Measurements from ENCODE around the gene RELN.

The RELN gene

GRCh38 chr7:103889451-103889850 is 100.0 kb downstream of the RELN start:
- no peak for DNase-seq

GRCh38 chr7:103888603-103889153 is 100.8 kb downstream of the RELN start:
- DNase-seq = no peak

- no peak for DNase-seq
Observed at GRCh38 chr7:103887853-103888602, 101.4 kb downstream of the RELN start.

DNA sequence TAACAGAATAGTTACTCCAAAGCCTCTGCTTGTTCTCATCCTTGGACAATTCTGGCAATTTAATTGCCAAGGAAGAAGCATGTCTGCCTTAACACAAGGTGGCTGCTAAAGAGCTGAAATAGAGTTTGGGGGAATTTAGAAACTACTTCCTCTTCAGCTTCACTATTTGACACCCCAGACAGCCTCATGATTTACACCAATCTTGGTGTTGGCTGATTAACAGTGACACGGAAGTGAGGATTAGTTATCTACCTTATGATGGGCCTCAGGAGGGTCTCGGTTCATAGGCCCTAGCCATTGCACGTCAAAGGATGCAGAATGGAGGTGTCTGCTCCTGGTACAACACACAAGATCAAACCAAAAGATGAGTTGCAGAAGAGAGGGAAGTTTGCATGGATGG is 102.4 kb downstream of the RELN start:
- DNase-seq = no peak

DNA sequence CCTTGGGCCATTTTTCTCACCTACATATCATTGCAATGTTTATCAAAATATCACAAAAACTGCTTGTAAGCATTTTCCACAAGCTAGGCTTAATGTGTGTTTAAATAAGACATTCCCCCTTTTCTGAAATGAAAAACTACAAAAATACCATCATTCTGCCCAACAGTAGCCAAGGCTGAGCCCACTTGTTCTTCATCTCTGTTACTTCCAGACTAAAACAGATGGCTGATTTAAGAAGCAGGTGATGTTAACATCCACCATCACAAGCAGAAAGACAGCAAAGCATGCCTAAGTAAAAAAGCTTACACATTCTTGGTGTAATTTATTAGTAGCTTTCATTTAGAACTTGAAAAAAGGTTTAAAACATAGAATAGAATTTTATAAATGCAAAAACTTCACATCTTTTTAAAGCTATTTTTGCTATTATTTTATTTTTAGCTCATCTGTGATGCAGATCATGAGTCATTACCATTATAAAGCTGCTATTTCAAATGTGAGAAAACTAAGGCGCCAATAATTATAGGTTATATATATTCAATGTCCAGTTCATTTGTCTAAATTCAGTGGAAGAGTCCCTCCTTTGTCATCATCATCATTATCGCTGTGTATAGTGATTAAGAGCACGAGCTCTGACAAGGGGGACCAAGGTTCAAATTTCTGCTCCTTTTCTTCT is 109.4 kb downstream of the RELN start:
- DNase-seq = no peak

DNA sequence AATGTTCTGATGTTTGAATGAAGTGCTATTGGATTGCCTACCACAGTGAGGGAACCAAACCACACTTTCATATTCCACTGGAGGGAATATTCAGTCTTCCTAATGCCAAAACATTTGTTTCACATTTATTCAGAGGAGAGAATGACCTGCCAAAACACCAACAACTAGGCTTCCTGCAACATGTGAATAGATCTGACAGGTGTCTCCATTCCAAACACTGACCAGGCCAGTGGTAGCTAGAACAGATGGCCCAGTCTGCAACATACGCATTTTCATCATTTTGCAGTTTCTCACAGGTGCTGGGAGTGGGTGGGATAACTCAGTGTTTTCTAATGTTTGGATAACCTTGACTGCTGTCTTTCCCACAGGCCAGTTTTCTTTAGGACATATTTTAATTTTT is 110.0 kb downstream of the RELN start:
- DNase-seq = no peak

DNA sequence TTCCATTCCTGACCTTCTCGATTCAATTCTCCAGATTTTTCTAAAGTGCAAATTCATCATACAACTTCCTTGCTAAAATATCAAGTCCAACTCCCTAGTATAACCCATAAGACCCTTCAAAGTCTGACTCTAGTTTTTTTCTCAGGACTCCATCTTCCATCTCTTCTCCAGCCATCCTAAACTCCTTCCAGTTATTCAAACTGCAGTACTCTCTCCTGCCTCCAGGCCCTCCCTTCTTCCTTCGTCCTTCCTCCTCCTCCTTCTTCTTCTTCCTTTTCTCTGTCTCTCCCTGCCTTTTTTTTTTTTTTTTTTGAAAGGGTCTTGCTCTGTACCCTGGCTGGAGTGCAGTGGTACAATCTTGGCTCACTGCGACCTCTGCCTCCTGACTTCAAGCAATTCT is 111.9 kb downstream of the RELN start:
- DNase-seq = no peak

- DNase-seq = no peak
Observed at GRCh38 chr7:103875718-103876117, 113.7 kb downstream of the RELN start.

GRCh38 chr7:103871473-103871872 is 118.0 kb downstream of the RELN start:
- DNase-seq = no peak

DNA sequence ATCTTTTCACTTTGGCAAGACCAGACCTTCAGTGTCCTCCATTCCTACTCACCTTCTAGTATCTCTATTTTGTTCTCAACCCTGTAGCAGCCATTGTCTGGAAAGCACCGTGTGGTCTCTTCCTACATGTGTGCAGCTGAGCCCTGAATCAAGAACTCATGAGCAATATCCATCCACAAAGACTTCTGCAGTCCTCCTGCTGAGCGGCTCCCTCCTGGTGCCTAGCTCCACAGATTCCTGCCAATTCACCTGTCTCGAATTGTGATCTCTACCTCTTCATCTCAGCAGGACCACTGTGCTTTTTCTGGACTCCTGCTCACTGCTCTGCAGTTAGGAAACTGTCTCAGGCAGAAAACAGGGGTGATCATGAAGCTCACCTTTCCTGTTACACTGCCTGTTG is 118.8 kb downstream of the RELN start:
- no peak for DNase-seq

DNA sequence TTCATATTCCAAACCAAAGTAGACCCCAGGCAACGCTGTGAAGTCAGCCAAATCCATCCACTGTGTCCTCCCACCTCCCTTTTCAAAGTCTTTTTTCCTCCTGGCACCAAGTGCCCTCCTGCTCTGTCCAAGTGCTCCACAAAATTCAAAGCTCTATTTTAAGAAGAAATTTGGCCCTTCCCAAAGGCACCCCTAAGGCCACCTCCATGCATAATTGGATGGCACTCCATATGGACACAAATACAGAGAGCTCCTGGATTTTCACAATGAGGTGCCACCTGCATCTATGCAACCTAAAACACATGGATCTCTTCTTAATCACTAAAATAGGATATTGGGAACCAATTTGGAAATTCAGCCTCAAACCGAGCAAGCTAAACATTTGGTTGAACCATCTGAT is 121.6 kb downstream of the RELN start:
- DNase-seq = no peak

DNA sequence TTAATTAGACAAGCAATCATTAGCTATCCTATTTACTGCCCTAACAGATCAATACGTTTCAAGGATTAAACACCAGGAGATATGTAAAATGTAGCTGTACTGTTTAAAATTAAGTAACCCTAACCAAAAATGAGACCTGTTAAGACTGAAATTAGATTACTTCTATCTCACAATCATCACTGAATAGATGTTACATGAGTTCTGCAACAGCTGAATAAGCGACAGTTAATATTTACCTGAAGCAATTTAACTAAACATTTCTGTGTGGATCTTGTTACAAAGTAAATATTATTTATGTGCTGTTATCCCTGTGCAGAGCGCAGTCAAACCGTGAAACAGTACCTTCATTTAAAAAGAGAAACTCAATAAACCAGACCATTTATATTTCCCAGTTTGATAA is 122.5 kb downstream of the RELN start:
- DNase-seq = no peak

DNA sequence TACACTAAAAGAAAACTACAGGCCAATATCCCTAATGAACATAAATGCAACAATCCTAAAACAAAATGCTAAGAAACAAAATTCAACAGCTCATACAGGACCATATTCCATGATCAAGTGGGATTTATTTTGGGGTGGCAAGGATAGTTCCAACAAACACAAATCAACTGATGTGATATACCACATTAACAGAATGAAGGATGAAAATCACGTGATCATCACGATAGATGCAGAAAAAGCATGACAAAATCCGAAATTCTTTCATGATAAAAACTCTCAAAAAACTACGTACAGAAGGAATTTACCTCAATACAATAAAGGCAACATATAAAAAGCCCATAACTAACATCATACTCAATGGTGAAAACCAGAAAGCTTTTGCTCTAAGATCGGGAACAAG is 124.0 kb downstream of the RELN start:
- DNase-seq = no peak

DNA sequence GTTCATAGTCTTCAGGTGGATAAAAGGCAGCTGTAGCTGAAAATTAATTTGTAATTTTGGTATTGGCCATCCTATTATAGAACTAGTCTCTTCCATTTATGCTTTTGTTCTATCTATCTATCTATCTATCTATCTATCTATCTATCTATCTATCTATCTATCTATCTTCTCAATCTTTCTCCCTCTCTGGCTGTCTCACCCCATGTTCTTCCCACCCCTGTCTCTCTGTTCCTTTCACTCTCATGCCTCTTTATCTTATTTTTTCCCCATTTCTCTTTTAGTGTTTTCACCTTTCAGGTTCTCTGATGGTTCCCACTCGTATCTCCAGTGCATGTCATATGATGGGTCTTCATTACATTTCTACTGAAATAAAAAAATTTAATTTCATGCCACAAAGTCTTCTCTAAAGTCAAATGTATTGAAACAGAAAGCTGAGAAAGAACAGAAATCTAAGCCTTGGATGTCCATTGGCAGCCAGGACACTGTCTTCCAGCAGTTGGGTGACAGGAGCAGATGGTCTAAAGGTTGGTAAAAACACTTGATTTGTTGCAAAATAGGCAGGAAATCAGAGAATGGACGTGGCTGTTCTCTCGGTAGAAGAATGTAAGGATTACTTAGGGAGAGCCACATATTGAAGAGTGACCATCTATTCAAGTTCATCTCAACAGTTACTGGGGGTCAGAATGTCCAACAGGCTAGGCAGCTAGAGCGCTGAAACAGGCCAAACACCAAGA is 127.0 kb downstream of the RELN start:
- no peak for DNase-seq

DNA sequence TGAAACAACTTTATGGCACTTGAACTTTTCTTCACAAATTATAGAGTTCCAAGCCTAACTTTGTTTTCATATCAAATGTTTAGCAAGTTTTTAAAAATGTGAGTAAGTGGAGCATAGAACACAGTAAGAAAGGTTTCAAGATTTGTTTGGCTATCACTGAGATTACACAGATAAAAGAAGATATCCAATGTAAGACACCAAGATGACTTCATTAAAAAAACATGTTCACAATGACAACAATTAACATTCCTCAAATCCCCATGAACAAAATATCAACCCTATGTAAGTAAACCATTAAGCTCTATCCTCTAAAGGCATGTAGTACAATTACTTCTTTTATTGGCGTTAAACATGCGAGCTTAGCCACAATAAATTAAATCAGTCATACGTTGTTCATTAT is 129.7 kb downstream of the RELN start:
- no peak for DNase-seq

DNA sequence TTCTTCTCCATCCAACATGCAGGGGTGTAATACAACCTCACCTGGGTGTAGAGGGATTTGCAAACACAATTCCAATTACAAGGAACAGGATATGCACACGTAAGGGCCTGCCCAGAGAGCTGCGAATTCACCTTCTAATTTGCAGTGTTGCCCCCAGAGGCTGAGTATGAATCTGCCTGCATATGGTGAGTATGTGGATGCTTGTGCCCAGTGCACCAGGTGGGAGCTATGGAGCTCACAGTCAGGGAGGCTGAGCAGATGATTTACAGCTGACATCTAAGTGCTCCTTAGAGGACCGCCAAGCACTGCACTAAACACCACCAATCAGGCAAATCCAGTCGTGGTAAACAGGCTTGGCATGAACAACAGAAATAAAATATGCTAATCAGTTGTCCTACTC is 132.0 kb downstream of the RELN start:
- no peak for DNase-seq

GRCh38 chr7:103856929-103857328 is 132.5 kb downstream of the RELN start:
- DNase-seq = no peak

DNA sequence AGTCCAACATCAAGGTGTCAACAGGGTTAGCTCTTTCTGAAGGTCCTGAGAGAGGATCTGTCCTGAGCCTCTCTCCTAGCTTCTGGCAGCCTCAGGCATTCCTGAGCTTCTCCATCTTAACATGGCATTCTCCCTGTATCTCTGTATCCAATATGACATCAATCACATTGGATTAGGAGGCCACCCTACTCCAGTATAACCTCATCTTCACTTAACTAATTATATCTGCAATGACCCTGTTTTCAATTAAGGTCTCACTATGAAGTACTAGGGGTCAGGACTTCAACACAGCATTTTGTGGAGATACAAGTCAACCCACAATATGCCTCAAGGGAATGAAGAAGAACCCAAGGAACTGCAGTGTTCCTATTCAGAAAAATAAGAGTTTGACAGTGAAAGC is 133.8 kb downstream of the RELN start:
- no peak for DNase-seq

GRCh38 chr7:103854611-103855010 is 134.8 kb downstream of the RELN start:
- DNase-seq = no peak

- no peak for DNase-seq
Observed at GRCh38 chr7:103851357-103851756, 138.1 kb downstream of the RELN start.

- DNase-seq = no peak
Observed at GRCh38 chr7:103843689-103844480, 145.6 kb downstream of the RELN start.

GRCh38 chr7:103833401-103833800 is 156.1 kb downstream of the RELN start:
- DNase-seq = no peak

DNA sequence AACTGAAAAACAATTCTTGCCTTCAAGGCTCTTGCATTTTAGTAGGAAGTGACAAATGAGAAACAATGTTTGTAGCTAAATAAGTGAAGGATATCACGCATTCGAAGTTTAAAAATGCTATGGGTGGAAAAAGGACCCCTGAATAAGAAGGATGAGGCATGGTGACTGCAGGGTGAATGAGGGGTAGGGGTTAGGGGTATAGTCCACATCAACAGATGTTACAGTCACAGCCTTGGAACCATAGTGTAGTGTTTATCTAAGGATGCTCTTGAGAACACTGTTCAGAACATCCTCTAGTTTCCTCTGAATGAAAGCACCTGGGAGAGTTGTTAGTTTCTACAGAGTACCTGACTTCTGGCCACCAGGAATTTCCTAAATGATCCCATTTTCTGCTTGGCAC is 157.0 kb downstream of the RELN start:
- DNase-seq = no peak

Measured in stimulated activated CD4-positive, alpha-beta T cell treated with anti-CD3 and anti-CD28 coated beads, Interleukin-4, amount 100 ng/mL, for 1 hour (primary cell).